Endothelial cell (in vitro differentiated cells): Measurements from ENCODE around the gene GAS6. TPM values are rescaled to one million over a fixed set of nuclear protein-coding genes. Genes with fewer than 3 reads are reported as not detected.
A peak's percentile ranks its signal among the peaks of the same experiment; 100 is the strongest.

Source experiments
- DNase-seq: peaks from one replicate; pipeline ENCODE4 v3.0.0; 2021; ENCODE audit warnings: low spot score
- H3K27ac Mint-ChIP-seq: one replicate; pipeline ENCODE4 v1.8.0; 2021; ENCODE audit warnings: mixed read lengths, inconsistent platforms; ENCODE audit not compliant: unreplicated experiment
- H3K27me3 Mint-ChIP-seq: one replicate; pipeline ENCODE4 v1.8.0; 2021; ENCODE audit warnings: mild to moderate bottlenecking, moderate library complexity, mixed read lengths, inconsistent platforms; ENCODE audit not compliant: unreplicated experiment
- H3K36me3 Mint-ChIP-seq: one replicate; pipeline ENCODE4 v1.8.0; 2021; ENCODE audit warnings: mild to moderate bottlenecking, low read depth, mixed read lengths, inconsistent platforms; ENCODE audit not compliant: unreplicated experiment
- H3K4me1 Mint-ChIP-seq: one replicate; pipeline ENCODE4 v1.8.0; 2021; ENCODE audit warnings: mild to moderate bottlenecking, mixed read lengths, inconsistent platforms; ENCODE audit not compliant: unreplicated experiment
- H3K4me3 Mint-ChIP-seq: one replicate; pipeline ENCODE4 v1.8.0; 2021; ENCODE audit warnings: mild to moderate bottlenecking, mixed read lengths, inconsistent platforms; ENCODE audit not compliant: unreplicated experiment
- H3K9me3 Mint-ChIP-seq: one replicate; pipeline ENCODE4 v1.8.0; 2021; ENCODE audit warnings: mixed read lengths, inconsistent platforms; ENCODE audit not compliant: unreplicated experiment
- CTCF ChIP-seq: fragments of 200-600 bp; sonication (generic); IDR thresholded peaks from one replicate; pipeline ENCODE4 v1.5.0; 2021; ENCODE audit warnings: antibody characterized with exemption; ENCODE audit not compliant: unreplicated experiment
- total RNA-seq: library from RNA; stranded (reverse); fragmentation: NEBNext Ultra II Directional; extraction: Animal tissue kit (Norgen Biotek cat#: 25700); gene quantifications from one replicate; pipeline ENCODE4 v1.2.1, GENCODE V29; 2021; ENCODE audit not compliant: unreplicated experiment

Gene GAS6
- total RNA-seq, 1 donor from 2014 or later, result 19.8 TPM

GRCh38 chr13:113794086-113794485 is 69.8 kb downstream of the GAS6 start:
- H3K36me3 Mint-ChIP-seq, result peaks cover 38% of the 10 kb centered on the region
- no peak for DNase-seq

GRCh38 chr13:113793718-113794085 is 70.2 kb downstream of the GAS6 start:
- Mint-ChIP-seq H3K27ac (no peak overlapping the region), H3K36me3 (peaks cover 40% of the 10 kb centered on the region), H3K9me3 (no peaks in the 10 kb centered on the region), H3K4me3 (no peak overlapping the region), H3K27me3 (peaks cover 10% of the 10 kb centered on the region), H3K4me1 (no peaks in the 10 kb centered on the region)
- no peak for DNase-seq
- TF ChIP-seq CTCF, result no peak

More at GRCh38 chr13:113794086-113794485, 69.8 kb downstream of the GAS6 start:
- Mint-ChIP-seq H3K4me1 (no peaks in the 10 kb centered on the region), H3K9me3 (no peaks in the 10 kb centered on the region), H3K27ac (no peak overlapping the region), H3K27me3 (peaks cover 8% of the 10 kb centered on the region), H3K4me3 (no peak overlapping the region)
- no peak for TF ChIP-seq CTCF

- no peak for DNase-seq
- H3K9me3 Mint-ChIP-seq, result no peaks in the 10 kb centered on the region
- no peaks in the 10 kb centered on the region for H3K4me1 Mint-ChIP-seq
- H3K36me3 Mint-ChIP-seq, result peaks cover 40% of the 10 kb centered on the region
- H3K27me3 Mint-ChIP-seq, result peaks cover 12% of the 10 kb centered on the region
- no peak for TF ChIP-seq CTCF
- H3K4me3 Mint-ChIP-seq, result no peak overlapping the region
- H3K27ac Mint-ChIP-seq, result peak overlapping the region; percentile 42
These were observed 70.8 kb downstream of the GAS6 start for GRCh38 chr13:113792886-113793717.

GRCh38 chr13:113792236-113792770 is 71.6 kb downstream of the GAS6 start:
- Mint-ChIP-seq H3K27me3 (peaks cover 12% of the 10 kb centered on the region), H3K4me3 (peak overlapping the region; percentile 76), H3K9me3 (no peaks in the 10 kb centered on the region), H3K4me1 (no peaks in the 10 kb centered on the region), H3K27ac (no peak overlapping the region), H3K36me3 (peaks cover 40% of the 10 kb centered on the region)
- DNase-seq, result no peak
- no peak for TF ChIP-seq CTCF

- no peaks in the 10 kb centered on the region for H3K9me3 Mint-ChIP-seq
- peak overlapping the region; percentile 37 for H3K4me3 Mint-ChIP-seq
- H3K27ac Mint-ChIP-seq, result no peak overlapping the region
- no peaks in the 10 kb centered on the region for H3K4me1 Mint-ChIP-seq
- H3K27me3 Mint-ChIP-seq, result peaks cover 12% of the 10 kb centered on the region
- H3K36me3 Mint-ChIP-seq, result peaks cover 40% of the 10 kb centered on the region
- no peak for TF ChIP-seq CTCF
- no peak for DNase-seq
These were observed 72.1 kb downstream of the GAS6 start for GRCh38 chr13:113791761-113792160.
